Mucosa of descending colon (tissue), 3 donors: ENCODE results near the gene RNF25. TPM values are rescaled to one million over a fixed set of nuclear protein-coding genes. Genes with fewer than 3 reads are reported as not detected.

Source experiments
- ATAC-seq: fragments of 200-7000 bp; cut with Tn5 transposase; one replicate; pipeline ENCODE4 v1.9.1; 2020; ENCODE audit warnings: mild to moderate bottlenecking, moderate library complexity
- DNase-seq, 3 donors: peaks; one replicate each; pipeline ENCODE4 v3.0.0-alpha.2; 2020
- H3K36me3 ChIP-seq: fragments of 200-600 bp; one replicate; pipeline ENCODE4 v1.8.0; 2021; ENCODE audit warnings: low read depth, mild to moderate bottlenecking
- H3K4me1 ChIP-seq: fragments of 200-600 bp; one replicate; pipeline ENCODE4 v1.8.0; 2021; ENCODE audit warnings: low read depth, mild to moderate bottlenecking
- H3K4me3 ChIP-seq: fragments of 200-600 bp; one replicate; pipeline ENCODE4 v1.8.0; 2021; ENCODE audit warnings: mild to moderate bottlenecking
- H3K9me3 ChIP-seq: fragments of 200-600 bp; one replicate; pipeline ENCODE4 v1.8.0; 2021; ENCODE audit warnings: mild to moderate bottlenecking
- CTCF ChIP-seq: fragments of 200-600 bp; IDR thresholded peaks from one replicate; pipeline ENCODE4 v1.8.0; 2022; ENCODE audit warnings: antibody characterized with exemption, mild to moderate bottlenecking
- intact Hi-C, 2 donors: fragments of 100-400 bp; cut with DNase I in 1 of 2; cut with micrococcal nuclease in 1 of 2; formaldehyde crosslinking; loops; one replicate each; pipeline versions ENCODE4 v1.11.0 to v1.11.1; 2022; cut with DNase I, micrococcal nuclease
- total RNA-seq, 3 donors: library from RNA; stranded (reverse); fragmentation: NEBNext Ultra II Directional in 2 of 3; extraction: Animal tissue kit (Norgen Biotek cat#: 25700) in 2 of 3; gene quantifications; one replicate each; pipeline versions ENCODE4 v1.2.1 to v1.2.4, GENCODE V29; 2021 to 2023
- donor health status: DM: no; HTN: no; CAD: no; lungs with moderate emphysema.
- donor health status: DM: no; HTN: no; CAD: no.
- donor health status: DM: no; HTN: yes; CAD: no.

Gene RNF25
- total RNA-seq, 3 donors from 2014 or later = 11.5 to 21.2 (median 15.5) TPM

- Histone ChIP-seq H3K4me1 (no peaks in the 10 kb centered on the region), H3K4me3 (no peak overlapping the region), H3K36me3 (peaks cover 10% of the 10 kb centered on the region), H3K9me3 (no peaks in the 10 kb centered on the region)
- intact Hi-C loops = loop anchor here in 1 of 2 donors (10.0 kb wide), 1 partner anchor 64 kb away; no protein-coding TSS in a partner anchor
- DNase-seq (no peak), ATAC-seq (no peak)
- TF ChIP-seq CTCF = no peak
Observed at GRCh38 chr2:218648787-218649100, 23.1 kb downstream of the RNF25 start.

GRCh38 chr2:218648088-218648786 is 23.6 kb downstream of the RNF25 start:
- no peaks in the 10 kb centered on the region for H3K4me1 ChIP-seq
- H3K36me3 ChIP-seq = peaks cover 10% of the 10 kb centered on the region
- H3K9me3 ChIP-seq = no peaks in the 10 kb centered on the region
- TF ChIP-seq CTCF = peak; percentile 72
- intact Hi-C loops = loop anchor here in 1 of 2 donors (10.0 kb wide), 1 partner anchor 63 kb away; no protein-coding TSS in a partner anchor
- ATAC-seq (peak; percentile 89), DNase-seq (peak in 2 of 3 donors; percentile 56 to 68)
- H3K4me3 ChIP-seq = no peak overlapping the region

GRCh38 chr2:218645126-218645525 is 26.7 kb downstream of the RNF25 start:
- no peak for TF ChIP-seq CTCF
- DNase-seq = no peak
- no peak for ATAC-seq

GRCh38 chr2:218644721-218645120 is 27.1 kb downstream of the RNF25 start:
- DNase-seq (no peak), ATAC-seq (no peak)
- Histone ChIP-seq H3K36me3 (peaks cover 15% of the 10 kb centered on the region), H3K9me3 (no peaks in the 10 kb centered on the region), H3K4me3 (no peak overlapping the region), H3K4me1 (no peaks in the 10 kb centered on the region)
- TF ChIP-seq CTCF = no peak
- intact Hi-C loops = loop anchor here in 1 of 2 donors (10.0 kb wide), 1 partner anchor 60 kb away; no protein-coding TSS in a partner anchor

More at GRCh38 chr2:218645126-218645525, 26.7 kb downstream of the RNF25 start:
- intact Hi-C loops = loop anchor here in 1 of 2 donors (10.0 kb wide), 1 partner anchor 60 kb away; no protein-coding TSS in a partner anchor
- peaks cover 15% of the 10 kb centered on the region for H3K36me3 ChIP-seq
- H3K9me3 ChIP-seq = no peaks in the 10 kb centered on the region
- H3K4me1 ChIP-seq = no peaks in the 10 kb centered on the region
- H3K4me3 ChIP-seq = no peak overlapping the region

- Histone ChIP-seq H3K4me1 (no peaks in the 10 kb centered on the region), H3K36me3 (peaks cover 16% of the 10 kb centered on the region), H3K4me3 (no peak overlapping the region), H3K9me3 (no peaks in the 10 kb centered on the region)
- intact Hi-C loops = loop anchor here in 1 of 2 donors (10.0 kb wide), 1 partner anchor 59 kb away; no protein-coding TSS in a partner anchor
- ATAC-seq (no peak), DNase-seq (no peak)
- TF ChIP-seq CTCF = no peak
Observed at GRCh38 chr2:218643751-218644310, 28.0 kb downstream of the RNF25 start.
